Measurements from ENCODE around the gene IQGAP2. TPM values are rescaled to one million over a fixed set of nuclear protein-coding genes. Genes with fewer than 3 reads are reported as not detected.

Gene IQGAP2
- total RNA-seq, 1 donor from 2014 or later: not detected

DNA sequence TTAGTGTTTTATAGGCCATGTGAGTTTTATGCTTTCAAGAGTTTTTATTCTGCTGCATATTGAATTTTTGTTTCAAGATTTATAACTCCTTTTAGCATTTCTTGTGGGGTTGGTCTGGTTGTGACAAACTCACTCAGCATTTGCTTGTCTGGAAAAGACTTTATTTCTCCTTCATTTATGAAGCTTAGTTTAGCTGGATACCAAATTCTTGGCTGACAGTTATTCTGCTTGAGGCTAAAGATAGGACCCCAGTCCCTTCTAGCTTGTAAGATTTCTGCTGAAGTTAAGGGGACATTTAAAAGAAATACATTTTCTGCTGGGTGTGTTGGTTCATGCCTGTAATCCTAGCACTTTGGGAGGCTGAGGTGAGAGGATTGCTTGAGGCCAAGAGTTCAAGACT lies 36.8 kb downstream of the IQGAP2 start:
- no peak for DNase-seq (ENCODE audit: low read depth)
- Histone ChIP-seq H3K27me3 (ENCODE audit: control insufficient read depth, insufficient read depth, low read length) (no peaks in the 10 kb centered on the region), H3K36me3 (ENCODE audit: control insufficient read depth, insufficient read depth, low read length) (no peaks in the 10 kb centered on the region), H3K4me3 (ENCODE audit: low read depth, low read length) (no peak overlapping the region)
- TF ChIP-seq, protein P1, sequence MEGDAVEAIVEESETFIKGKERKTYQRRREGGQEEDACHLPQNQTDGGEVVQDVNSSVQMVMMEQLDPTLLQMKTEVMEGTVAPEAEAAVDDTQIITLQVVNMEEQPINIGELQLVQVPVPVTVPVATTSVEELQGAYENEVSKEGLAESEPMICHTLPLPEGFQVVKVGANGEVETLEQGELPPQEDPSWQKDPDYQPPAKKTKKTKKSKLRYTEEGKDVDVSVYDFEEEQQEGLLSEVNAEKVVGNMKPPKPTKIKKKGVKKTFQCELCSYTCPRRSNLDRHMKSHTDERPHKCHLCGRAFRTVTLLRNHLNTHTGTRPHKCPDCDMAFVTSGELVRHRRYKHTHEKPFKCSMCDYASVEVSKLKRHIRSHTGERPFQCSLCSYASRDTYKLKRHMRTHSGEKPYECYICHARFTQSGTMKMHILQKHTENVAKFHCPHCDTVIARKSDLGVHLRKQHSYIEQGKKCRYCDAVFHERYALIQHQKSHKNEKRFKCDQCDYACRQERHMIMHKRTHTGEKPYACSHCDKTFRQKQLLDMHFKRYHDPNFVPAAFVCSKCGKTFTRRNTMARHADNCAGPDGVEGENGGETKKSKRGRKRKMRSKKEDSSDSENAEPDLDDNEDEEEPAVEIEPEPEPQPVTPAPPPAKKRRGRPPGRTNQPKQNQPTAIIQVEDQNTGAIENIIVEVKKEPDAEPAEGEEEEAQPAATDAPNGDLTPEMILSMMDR (IDR thresholded peaks at IDR 0.05; ENCODE audit: insufficient read depth, low read length, severe bottlenecking): no peak
- no peak for FAIRE-seq

DNA sequence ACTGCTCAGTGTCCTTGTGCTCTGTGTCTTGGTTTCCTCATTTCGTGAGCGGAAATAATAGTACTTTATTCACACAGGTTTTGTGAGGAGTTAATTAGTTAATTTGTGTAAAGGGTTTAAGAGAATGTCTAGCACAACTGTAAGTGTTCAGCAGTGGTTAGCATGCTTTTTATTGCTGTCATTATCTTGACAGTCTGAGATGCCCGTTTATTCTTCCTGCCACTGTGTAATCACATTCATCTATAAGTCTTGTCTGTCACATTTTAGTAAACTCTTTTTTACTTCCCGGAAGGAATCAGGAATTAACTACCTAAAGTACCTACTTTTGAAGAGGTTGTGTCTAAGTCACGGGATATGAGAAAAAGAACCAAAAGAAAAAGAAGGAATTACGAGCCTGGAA lies 38.0 kb downstream of the IQGAP2 start:
- no peak overlapping the region for H3K4me3 ChIP-seq (ENCODE audit: low read depth, low read length)
- FAIRE-seq (no peak), DNase-seq (ENCODE audit: low read depth) (no peak)
- H3K36me3 ChIP-seq (ENCODE audit: control insufficient read depth, insufficient read depth, low read length): no peaks in the 10 kb centered on the region
- TF ChIP-seq, protein P1 (IDR thresholded peaks at IDR 0.05; ENCODE audit: insufficient read depth, low read length, severe bottlenecking): no peak
- no peaks in the 10 kb centered on the region for H3K27me3 ChIP-seq (ENCODE audit: control insufficient read depth, insufficient read depth, low read length)

DNA sequence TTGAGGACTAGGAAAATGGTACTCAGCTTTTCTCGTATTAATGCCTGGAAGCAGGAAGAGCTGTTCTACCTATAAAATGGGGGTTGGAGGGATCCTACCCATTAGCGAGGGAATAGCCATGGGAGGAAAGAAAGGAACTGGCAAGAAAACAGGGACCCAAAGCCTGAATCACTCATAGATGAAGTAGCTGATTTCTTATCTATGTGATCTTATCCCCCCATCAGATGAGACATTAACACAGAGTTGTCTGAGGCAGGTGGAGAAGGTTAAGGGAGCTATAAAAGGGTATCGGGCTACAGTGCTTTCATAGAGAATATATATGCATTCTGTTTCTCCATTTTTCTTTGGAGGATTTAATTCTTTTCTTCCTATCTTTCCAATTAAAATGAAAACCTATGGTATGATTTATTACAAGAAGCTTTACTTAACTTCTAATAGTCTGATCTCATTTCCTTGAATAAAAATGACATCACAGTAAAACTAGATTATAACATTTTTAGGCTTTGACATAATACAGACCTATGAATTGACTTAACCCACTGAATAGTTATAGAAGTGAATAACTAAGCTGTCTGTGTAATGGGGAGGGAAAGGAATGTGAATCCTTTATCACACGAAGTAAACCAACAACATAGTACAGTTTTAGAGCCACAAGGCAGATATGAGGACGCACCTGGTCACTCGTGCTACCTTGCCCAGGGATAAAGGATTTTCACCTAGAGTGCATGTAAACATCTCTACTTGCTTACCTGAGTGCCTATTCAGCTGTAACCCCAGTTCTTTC lies 39.0 kb downstream of the IQGAP2 start:
- DNase-seq (ENCODE audit: low read depth) (no peak), FAIRE-seq (no peak)
- no peaks in the 10 kb centered on the region for H3K36me3 ChIP-seq (ENCODE audit: control insufficient read depth, insufficient read depth, low read length)
- TF ChIP-seq, protein P1 (IDR thresholded peaks at IDR 0.05; ENCODE audit: insufficient read depth, low read length, severe bottlenecking): no peak
- H3K4me3 ChIP-seq (ENCODE audit: low read depth, low read length): no peak overlapping the region
- no peaks in the 10 kb centered on the region for H3K27me3 ChIP-seq (ENCODE audit: control insufficient read depth, insufficient read depth, low read length)

DNA sequence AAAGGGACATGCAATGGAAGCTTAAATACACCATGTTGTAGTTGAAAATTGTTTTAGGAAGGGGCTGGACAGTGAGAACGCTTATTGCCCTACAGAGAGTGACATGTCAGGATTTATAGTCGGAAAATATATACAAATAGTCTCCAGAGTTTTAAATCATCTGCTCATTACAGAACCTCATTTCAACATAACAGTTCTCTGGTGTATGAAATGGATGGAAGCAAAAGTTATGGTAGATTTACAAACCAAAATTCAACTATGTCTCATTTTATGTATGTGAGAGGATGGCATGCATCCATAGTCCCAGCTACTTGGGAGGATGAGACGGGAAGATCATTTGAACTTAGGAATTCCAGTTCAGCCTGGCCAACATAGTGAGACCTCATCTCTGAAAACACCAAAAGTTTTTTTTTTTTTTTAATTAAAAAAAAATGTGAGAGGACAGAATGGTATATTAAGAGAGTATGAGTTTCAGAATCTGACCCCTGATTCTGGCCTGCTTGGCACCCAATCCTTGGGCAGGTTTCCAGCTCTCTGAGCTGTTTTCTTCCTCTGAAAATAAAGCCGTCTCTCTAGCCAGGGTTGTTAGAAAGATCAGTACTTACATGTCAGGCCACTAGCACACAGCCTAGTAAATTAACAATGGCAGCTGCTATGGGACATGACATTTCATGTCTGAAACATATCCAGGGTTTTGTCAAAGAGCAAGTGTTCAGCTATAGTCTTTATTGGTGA lies 40.1 kb downstream of the IQGAP2 start:
- TF ChIP-seq, protein P1 (IDR thresholded peaks at IDR 0.05; ENCODE audit: insufficient read depth, low read length, severe bottlenecking): no peak
- H3K4me3 ChIP-seq (ENCODE audit: low read depth, low read length): no peak overlapping the region
- FAIRE-seq (no peak), DNase-seq (ENCODE audit: low read depth) (no peak)
- H3K36me3 ChIP-seq (ENCODE audit: control insufficient read depth, insufficient read depth, low read length): no peaks in the 10 kb centered on the region
- no peaks in the 10 kb centered on the region for H3K27me3 ChIP-seq (ENCODE audit: control insufficient read depth, insufficient read depth, low read length)

DNA sequence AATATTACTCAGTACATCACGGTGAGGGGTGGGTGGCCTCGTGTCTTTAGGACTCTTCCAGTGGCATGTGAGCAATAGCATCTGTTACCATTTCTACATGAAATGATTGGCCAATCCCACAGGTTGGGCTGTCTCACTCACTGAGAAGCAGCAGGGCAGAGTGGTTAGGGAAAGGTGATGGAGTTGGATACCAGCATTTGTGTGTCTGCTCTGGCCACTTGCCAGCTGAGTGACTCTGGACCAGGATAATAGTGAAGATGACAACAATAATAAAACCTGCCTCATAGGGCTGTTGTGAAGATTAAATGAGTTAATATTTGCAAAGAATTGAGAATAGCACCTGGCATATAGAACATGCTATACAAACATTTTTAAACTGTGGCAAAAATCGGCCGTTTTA lies 42.0 kb downstream of the IQGAP2 start:
- Histone ChIP-seq H3K27me3 (ENCODE audit: control insufficient read depth, insufficient read depth, low read length) (no peaks in the 10 kb centered on the region), H3K36me3 (ENCODE audit: control insufficient read depth, insufficient read depth, low read length) (no peaks in the 10 kb centered on the region), H3K4me3 (ENCODE audit: low read depth, low read length) (no peak overlapping the region)
- FAIRE-seq (no peak), DNase-seq (ENCODE audit: low read depth) (no peak)
- TF ChIP-seq, protein P1 (IDR thresholded peaks at IDR 0.05; ENCODE audit: insufficient read depth, low read length, severe bottlenecking): no peak
